ENCODE measurements around the gene PRKN.

PRKN gene

GRCh38 chr6:161400671-161401070, 1326.9 kb downstream of the PRKN start (continued):
- no peak for TF ChIP-seq ZNF133 (tag by site-specific recombination; IDR thresholded peaks at IDR 0.05)
- no peak for TF ChIP-seq ZNF391 (tag by site-specific recombination; IDR thresholded peaks at IDR 0.05; ENCODE audit: borderline replicate concordance, low read depth)
- no peak for TF ChIP-seq SETDB1 (IDR thresholded peaks at IDR 0.05; ENCODE audit: insufficient read length, low read length)

- no peak overlapping the region for H3K27ac ChIP-seq (ENCODE audit: extremely low read depth, low read depth, low read length)
- H3K36me3 ChIP-seq (ENCODE audit: control insufficient read depth in 2 of 2, insufficient read depth in 1 of 2, low read length in 2 of 2) = no peaks in the 10 kb centered on the region
- TF ChIP-seq ZNF350 (tag by site-specific recombination; IDR thresholded peaks at IDR 0.05) (no peak), ZNF37A (tag by site-specific recombination; IDR thresholded peaks at IDR 0.05) (no peak), ZNF114 (tag by site-specific recombination; IDR thresholded peaks at IDR 0.05) (no peak), ZNF529 (tag by site-specific recombination; IDR thresholded peaks at IDR 0.05; ENCODE audit: insufficient replicate concordance) (no peak), ZNF830 (tag by site-specific recombination; IDR thresholded peaks at IDR 0.05; ENCODE audit: low read depth) (no peak), ZNF530 (tag by site-specific recombination; IDR thresholded peaks at IDR 0.05; ENCODE audit: low read depth) (no peak), ZNF133 (tag by site-specific recombination; IDR thresholded peaks at IDR 0.05) (no peak), ZBTB6 (tag by site-specific recombination; IDR thresholded peaks at IDR 0.05) (no peak), GLI2 (tag by site-specific recombination; IDR thresholded peaks at IDR 0.05; ENCODE audit: borderline replicate concordance, low read depth) (no peak), ZBTB44 (tag by site-specific recombination; IDR thresholded peaks at IDR 0.05) (no peak), ZNF645 (tag by site-specific recombination; IDR thresholded peaks at IDR 0.05) (no peak), ZNF16 (tag by site-specific recombination; IDR thresholded peaks at IDR 0.05; ENCODE audit: low read depth) (no peak), ZNF10 (tag by site-specific recombination; IDR thresholded peaks at IDR 0.05) (no peak), MZF1 (tag by site-specific recombination; IDR thresholded peaks at IDR 0.05; ENCODE audit: borderline replicate concordance) (no peak), BCL11B (tag by site-specific recombination; IDR thresholded peaks at IDR 0.05; ENCODE audit: low read depth) (no peak)
- CTCF ChIA-PET = interaction anchor here (1.6 to 6.2 kb wide), 4 partner anchors 22 to 297 kb away, joined by 3 to 70 read pairs (median 30); no protein-coding TSS in a partner anchor
- no peaks in the 10 kb centered on the region for H3K4me1 ChIP-seq (ENCODE audit: control insufficient read depth, insufficient read depth, low read length)
- no peaks in the 10 kb centered on the region for H3K9me3 ChIP-seq (ENCODE audit: control insufficient read depth, insufficient read depth, low read depth, low read length)
- POLR2A ChIA-PET = no interaction called here
- H3K4me3 ChIP-seq (ENCODE audit: low read depth, low read length) = no peak overlapping the region
These were observed 1331.0 kb downstream of the PRKN start for GRCh38 chr6:161396539-161396938.

GRCh38 chr6:161395716-161396231, 1331.8 kb downstream of the PRKN start:
- Histone ChIP-seq H3K4me1 (ENCODE audit: control insufficient read depth, insufficient read depth, low read length) (no peaks in the 10 kb centered on the region), H3K27ac (ENCODE audit: extremely low read depth, low read depth, low read length) (no peak overlapping the region), H3K4me3 (ENCODE audit: low read depth, low read length) (no peak overlapping the region), H3K36me3 (ENCODE audit: control insufficient read depth in 2 of 2, insufficient read depth in 1 of 2, low read length in 2 of 2) (no peaks in the 10 kb centered on the region), H3K9me3 (ENCODE audit: control insufficient read depth, insufficient read depth, low read depth, low read length) (no peaks in the 10 kb centered on the region)
- TF ChIP-seq ZNF518A (tag by site-specific recombination; conservative IDR thresholded peaks at IDR 0.05; ENCODE audit: low read depth) (no peak), ZFP3 (tag by site-specific recombination; IDR thresholded peaks at IDR 0.05; ENCODE audit: low read depth) (no peak), ZNF571 (tag by site-specific recombination; IDR thresholded peaks at IDR 0.05) (no peak), ZNF600 (tag by site-specific recombination; IDR thresholded peaks at IDR 0.05) (no peak), GLIS1 (tag by site-specific recombination; IDR thresholded peaks at IDR 0.05) (no peak)
- CTCF ChIA-PET = interaction anchor here (0.6 to 6.2 kb wide), 9 partner anchors 10 to 1157 kb away, joined by 3 to 70 read pairs (median 3); no protein-coding TSS in a partner anchor
- POLR2A ChIA-PET = interaction anchor here (1.1 kb wide), 1 partner anchor 23 kb away, joined by 4 read pairs; no protein-coding TSS in a partner anchor
